ENCODE results near the gene KL. TPM values are rescaled to one million over a fixed set of nuclear protein-coding genes. Genes with fewer than 3 reads are reported as not detected.

The KL gene
- total RNA-seq, 1 donor = 0.81 TPM

DNA sequence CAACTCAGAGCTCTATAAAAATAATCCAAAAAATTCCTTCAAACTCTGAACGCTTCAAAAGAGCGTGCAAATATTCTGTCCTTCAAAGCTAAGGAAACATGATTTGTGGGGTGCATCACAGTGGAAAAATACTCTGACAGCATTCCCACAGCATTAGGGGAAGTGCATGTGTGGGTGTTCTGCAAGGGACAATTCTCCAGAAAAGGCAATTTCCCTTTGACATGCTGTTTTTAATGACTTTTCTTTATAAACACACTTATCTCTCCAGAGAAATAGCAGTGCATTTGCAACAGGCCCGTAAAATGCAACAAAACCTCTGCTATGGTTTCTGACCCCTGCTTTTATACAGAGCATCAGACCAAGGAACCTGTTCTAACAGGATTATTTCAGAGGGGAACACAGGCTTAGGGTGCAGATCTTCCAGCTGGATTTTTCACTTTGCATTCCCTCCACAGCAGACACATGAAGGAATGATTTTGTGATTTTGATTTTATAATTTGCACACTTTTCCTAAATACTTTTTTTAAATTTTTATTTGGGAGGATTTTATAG lies 42.6 kb downstream of the KL start:
- H3K4me3 ChIP-seq (ENCODE audit: low read depth, low read length) = no peak overlapping the region
- TF ChIP-seq CTCF (IDR thresholded peaks at IDR 0.05; ENCODE audit: insufficient read depth, low read length) = no peak
- DNase-seq (ENCODE audit: low read depth) = no peak

- DNase-seq (ENCODE audit: low read depth) = no peak
- TF ChIP-seq CTCF (IDR thresholded peaks at IDR 0.05; ENCODE audit: insufficient read depth, low read length) = no peak
- H3K4me3 ChIP-seq (ENCODE audit: low read depth, low read length) = no peak overlapping the region
These were observed 44.6 kb downstream of the KL start for GRCh38 chr13:33060815-33061214.

DNA sequence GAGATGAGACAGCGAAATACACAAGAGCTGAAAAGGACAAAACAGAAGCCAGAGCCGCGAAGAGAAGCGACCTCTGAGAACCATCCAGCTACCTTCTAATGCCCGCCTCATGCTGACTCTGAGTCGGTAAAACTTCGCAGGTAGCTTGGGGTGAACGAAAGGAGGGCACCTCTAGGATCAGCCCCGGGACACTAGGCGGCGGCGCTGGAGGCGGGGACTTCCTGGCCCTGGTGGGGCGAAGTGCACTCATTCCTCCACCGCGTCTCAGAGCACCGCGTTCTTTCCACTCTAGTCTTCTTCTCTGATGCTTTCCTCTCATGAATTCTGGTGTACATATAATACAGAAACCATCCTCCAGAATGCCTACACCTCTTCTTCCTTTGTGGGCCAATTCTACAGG lies 50.1 kb downstream of the KL start:
- no peak for TF ChIP-seq CTCF (IDR thresholded peaks at IDR 0.05; ENCODE audit: insufficient read depth, low read length)
- no peak overlapping the region for H3K4me3 ChIP-seq (ENCODE audit: low read depth, low read length)
- DNase-seq (ENCODE audit: low read depth) = no peak

DNA sequence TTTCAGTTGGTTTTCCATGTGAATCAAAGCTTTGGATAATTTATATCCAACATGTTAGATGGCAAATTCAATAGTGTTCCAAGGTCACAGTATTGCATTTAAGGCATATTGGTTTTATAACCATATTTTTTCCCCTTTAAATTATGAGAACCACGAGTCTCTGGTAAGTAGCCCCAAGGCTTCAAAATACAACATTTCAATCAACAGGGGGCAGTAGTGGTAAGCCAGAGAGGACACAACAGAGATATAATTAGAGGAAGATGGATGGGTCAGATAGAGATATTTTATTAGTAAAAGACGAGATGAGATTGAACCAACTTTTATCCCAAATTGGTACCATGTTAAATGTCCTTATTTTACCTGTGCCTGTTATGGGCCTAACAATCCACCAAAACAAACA lies 53.1 kb downstream of the KL start:
- no peak for TF ChIP-seq CTCF (IDR thresholded peaks at IDR 0.05; ENCODE audit: insufficient read depth, low read length)
- DNase-seq (ENCODE audit: low read depth) = no peak
- no peak overlapping the region for H3K4me3 ChIP-seq (ENCODE audit: low read depth, low read length)

- no peak for TF ChIP-seq CTCF (IDR thresholded peaks at IDR 0.05; ENCODE audit: insufficient read depth, low read length)
- H3K4me3 ChIP-seq (ENCODE audit: low read depth, low read length) = no peak overlapping the region
- DNase-seq (ENCODE audit: low read depth) = no peak
These were observed 54.5 kb downstream of the KL start for GRCh38 chr13:33070713-33071112.

- DNase-seq (ENCODE audit: low read depth) = peak; percentile 20
- no peak overlapping the region for H3K4me3 ChIP-seq (ENCODE audit: low read depth, low read length)
- no peak for TF ChIP-seq CTCF (IDR thresholded peaks at IDR 0.05; ENCODE audit: insufficient read depth, low read length)
These were observed 56.1 kb downstream of the KL start for GRCh38 chr13:33072282-33072681.

- no peak overlapping the region for H3K4me3 ChIP-seq (ENCODE audit: low read depth, low read length)
These were observed 56.5 kb downstream of the KL start for GRCh38 chr13:33072759-33073158.

More at GRCh38 chr13:33072759-33073158, 56.5 kb downstream of the KL start:
- no peak for TF ChIP-seq CTCF (IDR thresholded peaks at IDR 0.05; ENCODE audit: insufficient read depth, low read length)
- DNase-seq (ENCODE audit: low read depth) = no peak

All from fibroblast of the aortic adventitia (primary cell).